K562 (cell line): ENCODE measurements around the gene MAP3K7. TPM values are rescaled to one million over a fixed set of nuclear protein-coding genes. Genes with fewer than 3 reads are reported as not detected.

Source experiments
- CCAR2 ChIP-seq: fragments of 200-400 bp; formaldehyde crosslinking; IDR thresholded peaks from 2 replicates; pipeline ENCODE4 v1.6.1; 2017; ENCODE audit warnings: mild to moderate bottlenecking, low read depth, low read length
- HBP1 ChIP-seq: fragments of 450-650 bp; formaldehyde crosslinking; IDR thresholded peaks from 2 replicates; pipeline ENCODE4 v1.4.0; 2022; ENCODE audit warnings: missing genetic modification characterization
- HNRNPK ChIP-seq: fragments of 200-400 bp; formaldehyde crosslinking; IDR thresholded peaks from one replicate; pipeline ENCODE4 v1.6.1; 2018; ENCODE audit warnings: mild to moderate bottlenecking, low read depth, low read length; ENCODE audit not compliant: poor library complexity, severe bottlenecking
- KDM4B ChIP-seq, 2 experiments: fragments of 450-650 bp in 1 of 2; sonication (generic) in 1 of 2; IDR thresholded peaks; 2 replicates each; pipeline ENCODE4 v1.6.1; 2016 to 2017; ENCODE audit warnings: borderline replicate concordance in 2 of 2, antibody characterized with exemption in 1 of 2, low read depth in 1 of 2, mild to moderate bottlenecking in 1 of 2
- LARP7 ChIP-seq: fragments of 450-650 bp; IDR thresholded peaks from 2 replicates; pipeline ENCODE4 v1.6.1; 2016
- MLX ChIP-seq, 2 experiments: fragments of 450-650 bp in 1 of 2; sonication (generic) in 1 of 2; formaldehyde crosslinking; conservative IDR thresholded peaks; 2 replicates each; pipeline versions ENCODE4 v1.4.0 to v1.8.1; 2020 to 2022; ENCODE audit warnings: mild to moderate bottlenecking in 1 of 2, missing genetic modification reagents in 1 of 2
- RBM17 ChIP-seq: fragments of 200-400 bp; formaldehyde crosslinking; IDR thresholded peaks from 2 replicates; pipeline ENCODE4 v1.6.1; 2017; ENCODE audit warnings: low read depth, mild to moderate bottlenecking, low read length, borderline replicate concordance
- ZC3H4 ChIP-seq: sonication (generic); formaldehyde crosslinking; IDR thresholded peaks from 2 replicates; pipeline ENCODE4 v1.9.0; 2021; ENCODE audit warnings: missing genetic modification reagents, borderline replicate concordance
- ZNF133 ChIP-seq: fragments of 250-450 bp; sonication (Bioruptor Pico); IDR thresholded peaks from 2 replicates; pipeline ENCODE4 v1.4.0; 2020; ENCODE audit warnings: mild to moderate bottlenecking
- ZNF324 ChIP-seq: fragments of 250-450 bp; sonication (Bioruptor Pico); IDR thresholded peaks from 2 replicates; pipeline ENCODE4 v1.4.0; 2020; ENCODE audit warnings: mild to moderate bottlenecking
- polyA plus RNA-seq, 8 experiments: library from polyadenylated mRNA; depleted of rRNA in 4 of 8; stranded (reverse) in 5 of 8; unstranded in 3 of 8; fragments of >200 nt; fragmentation: Nextera tagmentation in 2 of 8; fragmentation: Illumina TruSeq in 1 of 8; extraction: Ambion mirVana in 2 of 8; extraction: Trizol in 1 of 8; gene quantifications; 2 replicates each; pipeline versions ENCODE4 v1.2.1 to v1.2.3, GENCODE V29; 2011 to 2014; ENCODE audit warnings: inconsistent platforms in 1 of 8, missing spikeins in 1 of 8
- total RNA-seq, 7 experiments: library from RNA; depleted of rRNA in 6 of 7; stranded (reverse); fragments of >200 nt in 6 of 7; fragmentation: Illumina TruSeq in 2 of 7; extraction: Trizol in 2 of 7; gene quantifications; 2 replicates each; pipeline versions ENCODE4 v1.2.1 to v1.2.3, GENCODE V29; 2011 to 2021; ENCODE audit warnings: low replicate concordance in 1 of 7
- TF ChIP-seq, protein P1 (sequence below): IDR thresholded peaks from 2 replicates; pipeline ENCODE4 v1.6.1; 2011; ENCODE audit not compliant: insufficient read length; ENCODE audit errors: extremely low read depth
- TF ChIP-seq, protein P2 (sequence below): IDR thresholded peaks from 2 replicates; pipeline ENCODE4 v1.6.1; 2012; ENCODE audit warnings: low read depth, low read length, improper control_type of control experiment, borderline replicate concordance
- TF ChIP-seq, protein P3 (sequence below): fragments of 450-650 bp; IDR thresholded peaks from 2 replicates; pipeline ENCODE4 v1.6.1; 2017; ENCODE audit warnings: antibody characterized with exemption
- TF ChIP-seq, protein P4 (sequence below), 2 experiments: IDR thresholded peaks; 2 replicates each; pipeline ENCODE4 v1.6.1; 2012; ENCODE audit warnings: improper control_type of control experiment in 2 of 2, low read depth in 2 of 2, low read length in 2 of 2, borderline replicate concordance in 1 of 2

MAP3K7 gene
- total and polyA plus RNA-seq, 9 of the 15 experiments (the other 6 are each of a cell fraction or from before 2014, with no cell fraction given) = 13.4 to 60.9 (median 34.8) TPM

GRCh38 chr6:90586836-90587638 is at the start of gene MAP3K7 (continued):
- TF ChIP-seq ZNF133 (CRISPR knock-in tag) (no peak), MLX (CRISPR knock-in tag; conservative IDR thresholded peaks at IDR 0.05) (no peak), CCAR2 (no peak), RBM17 (no peak), KDM4B (IDR thresholded peaks at IDR 0.05; ENCODE audit: borderline replicate concordance in 2 of 2, low read depth in 1 of 2) (peak in 1 of 2 experiments; percentile 59; a peak in 1 of 4 replicates), ZNF324 (CRISPR knock-in tag) (no peak), HNRNPK (no peak), HBP1 (CRISPR knock-in tag) (peak; percentile 88; the same call in 1 of the 2 replicates), LARP7 (no peak), ZC3H4 (CRISPR knock-in tag) (no peak)
- TF ChIP-seq, protein P1, sequence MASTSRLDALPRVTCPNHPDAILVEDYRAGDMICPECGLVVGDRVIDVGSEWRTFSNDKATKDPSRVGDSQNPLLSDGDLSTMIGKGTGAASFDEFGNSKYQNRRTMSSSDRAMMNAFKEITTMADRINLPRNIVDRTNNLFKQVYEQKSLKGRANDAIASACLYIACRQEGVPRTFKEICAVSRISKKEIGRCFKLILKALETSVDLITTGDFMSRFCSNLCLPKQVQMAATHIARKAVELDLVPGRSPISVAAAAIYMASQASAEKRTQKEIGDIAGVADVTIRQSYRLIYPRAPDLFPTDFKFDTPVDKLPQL = peak; percentile 43
- TF ChIP-seq, protein P2, sequence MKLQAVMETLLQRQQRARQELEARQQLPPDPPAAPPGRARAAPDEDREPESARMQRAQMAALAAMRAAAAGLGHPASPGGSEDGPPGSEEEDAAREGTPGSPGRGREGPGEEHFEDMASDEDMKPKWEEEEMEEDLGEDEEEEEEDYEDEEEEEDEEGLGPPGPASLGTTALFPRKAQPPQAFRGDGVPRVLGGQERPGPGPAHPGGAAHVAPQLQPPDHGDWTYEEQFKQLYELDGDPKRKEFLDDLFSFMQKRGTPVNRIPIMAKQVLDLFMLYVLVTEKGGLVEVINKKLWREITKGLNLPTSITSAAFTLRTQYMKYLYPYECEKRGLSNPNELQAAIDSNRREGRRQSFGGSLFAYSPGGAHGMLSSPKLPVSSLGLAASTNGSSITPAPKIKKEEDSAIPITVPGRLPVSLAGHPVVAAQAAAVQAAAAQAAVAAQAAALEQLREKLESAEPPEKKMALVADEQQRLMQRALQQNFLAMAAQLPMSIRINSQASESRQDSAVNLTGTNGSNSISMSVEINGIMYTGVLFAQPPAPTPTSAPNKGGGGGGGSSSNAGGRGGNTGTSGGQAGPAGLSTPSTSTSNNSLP = no peak
- TF ChIP-seq, protein P3, sequence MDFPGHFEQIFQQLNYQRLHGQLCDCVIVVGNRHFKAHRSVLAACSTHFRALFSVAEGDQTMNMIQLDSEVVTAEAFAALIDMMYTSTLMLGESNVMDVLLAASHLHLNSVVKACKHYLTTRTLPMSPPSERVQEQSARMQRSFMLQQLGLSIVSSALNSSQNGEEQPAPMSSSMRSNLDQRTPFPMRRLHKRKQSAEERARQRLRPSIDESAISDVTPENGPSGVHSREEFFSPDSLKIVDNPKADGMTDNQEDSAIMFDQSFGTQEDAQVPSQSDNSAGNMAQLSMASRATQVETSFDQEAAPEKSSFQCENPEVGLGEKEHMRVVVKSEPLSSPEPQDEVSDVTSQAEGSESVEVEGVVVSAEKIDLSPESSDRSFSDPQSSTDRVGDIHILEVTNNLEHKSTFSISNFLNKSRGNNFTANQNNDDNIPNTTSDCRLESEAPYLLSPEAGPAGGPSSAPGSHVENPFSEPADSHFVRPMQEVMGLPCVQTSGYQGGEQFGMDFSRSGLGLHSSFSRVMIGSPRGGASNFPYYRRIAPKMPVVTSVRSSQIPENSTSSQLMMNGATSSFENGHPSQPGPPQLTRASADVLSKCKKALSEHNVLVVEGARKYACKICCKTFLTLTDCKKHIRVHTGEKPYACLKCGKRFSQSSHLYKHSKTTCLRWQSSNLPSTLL = no peak
- TF ChIP-seq, protein P4, sequence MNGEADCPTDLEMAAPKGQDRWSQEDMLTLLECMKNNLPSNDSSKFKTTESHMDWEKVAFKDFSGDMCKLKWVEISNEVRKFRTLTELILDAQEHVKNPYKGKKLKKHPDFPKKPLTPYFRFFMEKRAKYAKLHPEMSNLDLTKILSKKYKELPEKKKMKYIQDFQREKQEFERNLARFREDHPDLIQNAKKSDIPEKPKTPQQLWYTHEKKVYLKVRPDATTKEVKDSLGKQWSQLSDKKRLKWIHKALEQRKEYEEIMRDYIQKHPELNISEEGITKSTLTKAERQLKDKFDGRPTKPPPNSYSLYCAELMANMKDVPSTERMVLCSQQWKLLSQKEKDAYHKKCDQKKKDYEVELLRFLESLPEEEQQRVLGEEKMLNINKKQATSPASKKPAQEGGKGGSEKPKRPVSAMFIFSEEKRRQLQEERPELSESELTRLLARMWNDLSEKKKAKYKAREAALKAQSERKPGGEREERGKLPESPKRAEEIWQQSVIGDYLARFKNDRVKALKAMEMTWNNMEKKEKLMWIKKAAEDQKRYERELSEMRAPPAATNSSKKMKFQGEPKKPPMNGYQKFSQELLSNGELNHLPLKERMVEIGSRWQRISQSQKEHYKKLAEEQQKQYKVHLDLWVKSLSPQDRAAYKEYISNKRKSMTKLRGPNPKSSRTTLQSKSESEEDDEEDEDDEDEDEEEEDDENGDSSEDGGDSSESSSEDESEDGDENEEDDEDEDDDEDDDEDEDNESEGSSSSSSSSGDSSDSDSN (IDR thresholded peaks at IDR 0.05; ENCODE audit: borderline replicate concordance in 1 of 2, low read depth in 2 of 2, low read length in 2 of 2) = peak; percentile 64 to 71; a peak in 1 of 4 replicates
